RWPE1 (cell line): ENCODE data around the gene CDK9.
"Not testable (repeated sequence)": the region's sequence is repeated elsewhere in the genome, so short reads cannot be mapped to it uniquely, and the experiment has no call there.

Experiments
- CTCF ChIA-PET: fragments of 350-600 bp; sonication (Branson Sonifier 250); formaldehyde crosslinking; extraction: SDS; loops from one replicate; lab custom pipeline; 2021; lab: Yijun Ruan, JAX
- POLR2A ChIA-PET: fragments of 400-600 bp; formaldehyde crosslinking; extraction: SDS; loops from one replicate; lab custom pipeline; 2020; ENCODE audit warnings: antibody characterized with exemption; ENCODE audit not compliant: low non-redundant PET; lab: Yijun Ruan, JAX
- DNase-seq: peaks from one replicate; pipeline ENCODE4 v3.0.0; 2012; ENCODE audit warnings: low spot score
- H3K27ac ChIP-seq: fragments of 450-650 bp; 2 replicates; pipeline ENCODE4 v1.5.1; 2017
- TF ChIP-seq, protein P1 (sequence below): fragments of 450-650 bp; conservative IDR thresholded peaks from 2 replicates; pipeline ENCODE4 v1.5.1; 2017; ENCODE audit warnings: low read depth, mild to moderate bottlenecking

The CDK9 gene

DNA sequence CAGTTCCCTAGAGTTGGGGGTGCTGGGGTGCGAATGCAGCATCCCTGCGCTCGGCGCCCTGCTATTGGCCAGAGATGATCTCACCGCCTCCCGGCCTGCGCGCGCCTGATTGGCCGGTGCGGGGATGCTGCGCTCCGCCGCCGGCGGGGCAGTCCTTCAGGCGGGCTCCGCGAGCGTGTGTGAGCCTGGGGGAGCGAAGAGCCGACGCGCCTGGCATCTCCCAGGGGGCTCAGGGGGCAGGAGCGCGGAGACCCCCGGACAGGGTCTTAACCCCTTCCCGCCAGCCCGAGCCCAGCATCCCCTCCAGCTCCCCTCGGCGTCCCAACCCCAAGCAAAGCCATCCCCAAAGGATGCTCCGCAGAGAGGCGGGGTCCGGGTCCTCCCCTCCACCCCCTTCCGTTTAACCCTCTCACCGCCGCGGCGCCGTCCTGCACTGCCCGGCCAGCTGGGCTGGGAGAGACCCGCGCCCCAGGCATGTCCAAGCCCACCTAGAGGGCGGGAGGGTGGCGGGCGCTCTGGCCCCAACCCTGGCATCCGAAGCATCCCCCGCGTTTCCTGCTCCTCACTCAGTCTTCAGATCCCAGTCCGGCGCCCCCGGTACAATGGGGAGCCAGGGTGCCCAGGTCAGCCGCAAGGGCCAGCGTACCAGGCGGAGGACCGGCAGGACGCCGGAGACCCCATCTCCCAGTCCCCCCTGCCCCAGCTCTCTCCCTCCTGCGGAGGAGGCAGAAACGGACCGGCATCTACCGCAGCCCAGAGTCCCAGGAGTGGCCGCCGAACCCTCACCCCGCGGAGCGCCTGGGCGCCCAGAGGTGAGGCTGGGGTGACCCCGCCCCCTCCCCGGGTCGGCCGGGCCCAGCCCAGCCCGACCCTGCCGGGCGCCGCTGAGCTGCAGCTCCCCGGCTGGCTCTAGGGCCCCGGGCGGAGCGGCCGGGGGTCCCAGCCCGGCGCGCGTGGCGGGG lies 31.5 kb upstream of the CDK9 start:
- DNase-seq = peak; percentile 78
- POLR2A ChIA-PET = no interaction called here
- TF ChIP-seq, protein P1, sequence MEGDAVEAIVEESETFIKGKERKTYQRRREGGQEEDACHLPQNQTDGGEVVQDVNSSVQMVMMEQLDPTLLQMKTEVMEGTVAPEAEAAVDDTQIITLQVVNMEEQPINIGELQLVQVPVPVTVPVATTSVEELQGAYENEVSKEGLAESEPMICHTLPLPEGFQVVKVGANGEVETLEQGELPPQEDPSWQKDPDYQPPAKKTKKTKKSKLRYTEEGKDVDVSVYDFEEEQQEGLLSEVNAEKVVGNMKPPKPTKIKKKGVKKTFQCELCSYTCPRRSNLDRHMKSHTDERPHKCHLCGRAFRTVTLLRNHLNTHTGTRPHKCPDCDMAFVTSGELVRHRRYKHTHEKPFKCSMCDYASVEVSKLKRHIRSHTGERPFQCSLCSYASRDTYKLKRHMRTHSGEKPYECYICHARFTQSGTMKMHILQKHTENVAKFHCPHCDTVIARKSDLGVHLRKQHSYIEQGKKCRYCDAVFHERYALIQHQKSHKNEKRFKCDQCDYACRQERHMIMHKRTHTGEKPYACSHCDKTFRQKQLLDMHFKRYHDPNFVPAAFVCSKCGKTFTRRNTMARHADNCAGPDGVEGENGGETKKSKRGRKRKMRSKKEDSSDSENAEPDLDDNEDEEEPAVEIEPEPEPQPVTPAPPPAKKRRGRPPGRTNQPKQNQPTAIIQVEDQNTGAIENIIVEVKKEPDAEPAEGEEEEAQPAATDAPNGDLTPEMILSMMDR = no peak
- CTCF ChIA-PET = no interaction called here
- H3K27ac ChIP-seq = no peak overlapping the region

DNA sequence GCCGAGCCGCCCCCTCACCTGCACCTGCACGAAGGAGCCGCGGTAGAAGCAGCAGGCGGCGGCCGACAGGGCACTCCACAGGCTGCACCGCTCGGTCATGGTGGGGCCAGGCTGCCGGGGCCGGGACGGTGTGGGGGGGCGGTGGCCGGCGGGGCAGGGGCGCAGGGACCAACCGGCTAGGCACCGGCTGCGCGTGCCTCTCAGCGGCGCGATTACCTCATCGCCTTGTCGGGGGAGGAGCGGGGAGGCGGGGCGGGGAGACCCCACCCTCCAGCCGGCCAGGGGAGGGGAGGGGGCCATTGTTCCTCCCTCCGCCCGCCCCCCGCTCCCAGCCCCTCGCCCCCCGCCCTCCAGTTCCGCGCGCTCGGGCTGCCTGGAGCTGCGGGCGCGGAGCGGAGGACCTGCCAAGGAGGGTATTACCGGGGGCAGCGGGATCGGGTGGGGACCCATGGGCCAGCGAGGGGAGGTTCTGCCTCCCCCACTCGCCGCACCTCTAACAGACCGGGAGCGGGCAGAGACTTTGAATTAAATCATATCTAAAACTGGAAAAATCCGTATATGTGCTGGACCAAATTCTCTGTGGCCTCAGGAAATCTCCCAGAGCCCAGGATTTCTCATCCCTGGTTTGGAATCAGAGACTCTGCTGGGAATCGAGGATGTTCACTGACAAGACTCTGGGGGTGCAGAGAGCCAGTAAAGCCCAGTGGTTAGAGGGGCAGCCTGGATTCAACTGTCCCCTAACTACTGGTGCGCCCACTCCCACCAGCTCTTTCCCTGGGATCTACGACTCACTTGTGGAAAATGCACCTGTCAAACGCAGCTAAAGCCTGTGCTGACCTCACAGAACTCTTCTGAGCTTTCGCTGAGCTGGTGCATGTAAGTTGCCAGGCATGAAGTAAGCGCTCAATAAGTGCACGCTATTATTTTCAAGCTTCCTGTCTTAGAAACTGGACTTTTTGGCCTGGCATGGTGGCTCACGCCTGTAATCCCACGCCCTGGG lies 30.5 kb upstream of the CDK9 start:
- DNase-seq = no peak
- TF ChIP-seq, protein P1 = no peak
- H3K27ac ChIP-seq = no peak overlapping the region
- ChIA-PET CTCF (interaction anchor here (0.5 to 0.6 kb wide), 2 partner anchors 15 to 325 kb away, joined by 3 read pairs; no protein-coding TSS in a partner anchor), POLR2A (no interaction called here)

DNA sequence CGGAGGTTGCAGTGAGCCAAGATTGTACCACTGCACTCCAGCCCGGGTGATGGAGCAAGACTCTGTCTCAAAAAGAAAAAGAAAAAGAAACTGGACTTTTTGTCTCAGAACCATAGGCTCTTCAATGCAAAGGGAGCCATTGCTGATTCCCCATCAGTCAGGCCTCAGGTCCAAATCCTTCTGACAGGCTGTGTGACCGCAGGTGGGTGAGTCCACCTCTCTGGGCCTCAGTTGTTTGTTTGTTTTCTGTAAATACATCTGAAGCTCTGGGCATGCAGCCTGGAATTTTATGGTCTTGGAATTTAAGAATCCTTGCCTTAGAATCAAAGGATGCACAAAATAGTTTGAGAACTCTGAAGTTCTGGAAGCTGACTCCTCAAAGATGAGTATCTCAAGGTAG lies 29.6 kb upstream of the CDK9 start:
- POLR2A ChIA-PET = no interaction called here
- CTCF ChIA-PET = interaction anchor here (0.5 to 0.6 kb wide), 2 partner anchors 21 to 324 kb away, joined by 3 read pairs; partner anchors contain the start of gene TOR2A
- no peak overlapping the region for H3K27ac ChIP-seq
- DNase-seq = no peak
- TF ChIP-seq, protein P1 = no peak

DNA sequence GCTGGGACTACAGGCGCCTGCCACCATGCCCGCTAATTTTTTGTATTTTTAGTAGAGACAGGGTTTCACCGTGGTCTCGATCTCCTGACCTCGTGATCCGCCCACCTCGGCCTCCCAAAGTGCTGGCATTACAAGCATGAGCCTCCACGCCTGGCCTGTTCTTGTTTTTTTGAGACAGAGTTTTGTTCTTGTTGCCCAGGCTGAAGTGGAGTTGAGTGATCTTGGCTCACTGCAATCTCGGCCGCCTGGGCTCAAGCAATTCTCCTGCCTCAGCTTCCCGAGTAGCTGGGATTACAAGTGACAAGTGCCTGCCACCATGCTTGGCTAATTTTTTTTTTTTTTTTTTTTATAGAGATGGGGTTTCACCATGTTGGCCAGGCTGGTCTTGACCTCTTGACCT lies 29.1 kb upstream of the CDK9 start:
- CTCF ChIA-PET = interaction anchor here (0.6 kb wide), 1 partner anchor 22 kb away, joined by 3 read pairs; the partner anchor contains the start of gene TOR2A
- not testable (repeated sequence) for H3K27ac ChIP-seq, DNase-seq
- POLR2A ChIA-PET = interaction anchor here (0.6 kb wide), 1 partner anchor 178 kb away, joined by 4 read pairs; no protein-coding TSS in a partner anchor

DNA sequence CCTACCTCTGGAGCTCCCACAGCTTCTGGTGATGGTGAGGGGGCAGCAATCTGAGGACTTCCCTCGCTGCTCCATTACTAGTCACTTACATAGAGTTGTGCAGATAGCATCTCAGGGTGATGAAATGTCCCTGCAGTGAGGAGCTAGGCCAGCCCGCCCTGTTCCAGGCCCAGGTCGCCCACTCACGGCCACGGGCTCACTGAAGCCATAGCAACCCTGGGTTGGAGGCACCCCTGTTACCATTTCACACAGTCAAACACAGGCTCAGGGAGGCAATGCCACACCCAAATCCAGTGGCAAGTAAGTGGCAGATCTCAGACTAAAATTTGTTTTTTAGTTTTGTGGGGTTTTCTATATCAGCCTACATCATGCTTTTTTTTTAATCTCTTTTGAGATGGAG lies 27.0 kb upstream of the CDK9 start:
- POLR2A ChIA-PET = no interaction called here
- no peak for DNase-seq
- TF ChIP-seq, protein P1 = no peak
- CTCF ChIA-PET = no interaction called here
- H3K27ac ChIP-seq = no peak overlapping the region

DNA sequence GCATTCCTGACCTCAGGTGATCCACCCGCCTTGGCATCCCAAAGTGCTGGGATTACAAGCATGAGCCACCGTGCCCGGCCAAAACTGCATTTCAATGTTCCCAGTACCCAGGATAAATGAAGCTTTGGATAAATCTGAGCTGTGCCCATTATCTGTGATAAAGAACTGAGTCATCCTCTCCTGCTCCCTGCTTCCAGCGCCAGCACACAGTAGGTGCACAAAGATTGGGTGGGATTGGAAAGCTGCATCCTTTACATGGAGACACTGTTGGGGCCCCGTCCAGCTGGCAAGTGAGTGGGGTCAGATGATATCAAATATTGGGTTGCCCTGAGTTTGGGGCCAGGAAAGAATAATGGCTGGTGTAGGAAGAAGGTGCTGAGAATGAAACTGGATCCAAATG lies 24.8 kb upstream of the CDK9 start:
- H3K27ac ChIP-seq = no peak overlapping the region
- CTCF ChIA-PET = interaction anchor here (0.6 kb wide), 1 partner anchor 167 kb away, joined by 4 read pairs; no protein-coding TSS in a partner anchor
- POLR2A ChIA-PET = no interaction called here
- TF ChIP-seq, protein P1 = no peak
- no peak for DNase-seq
